K562 (cell line): Measurements from ENCODE around the gene DKC1. TPM values are rescaled to one million over a fixed set of nuclear protein-coding genes. Genes with fewer than 3 reads are reported as not detected.

Experiments used
- ATAC-seq: fragments of 200-7000 bp; cut with Tn5 transposase; 3 replicates; pipeline ENCODE4 v1.9.1; 2020; ENCODE audit warnings: moderate library complexity
- BruUV-seq: library from RNA; stranded (reverse); fragments of 400-500 nt; replicated peaks from 2 replicates; lab custom pipeline; 2021; lab: Mats Ljungman, UMichigan
- CTCF ChIA-PET: fragments of 300-600 bp; formaldehyde crosslinking; extraction: SDS; loops from one replicate; lab custom pipeline; 2021; ENCODE audit warnings: low intra/inter-chr PET ratio; lab: Yijun Ruan, JAX
- POLR2A ChIA-PET: fragments of 300-600, 350-650 bp; sonication (Branson Sonifier 250); formaldehyde crosslinking; extraction: SDS; loops from one replicate; lab custom pipeline; 2021; ENCODE audit warnings: antibody characterized with exemption, inconsistent platforms; lab: Yijun Ruan, JAX
- DNase-seq, 4 experiments: peaks; one replicate each; pipeline versions ENCODE4 v3.0.0 to v3.0.0-alpha.2; 2011 to 2018; ENCODE audit warnings: low spot score in 3 of 4, mixed read lengths in 3 of 4; ENCODE audit errors: extremely low read depth in 1 of 4
- FAIRE-seq: peaks from 2 replicates; lab custom pipeline; 2011; peaks lifted over from hg19 to GRCh38; lab: Jason Lieb, UNC
- H2AFZ ChIP-seq: 2 replicates; pipeline ENCODE4 v1.6.0; 2011; ENCODE audit warnings: low read depth, low read length, control low read depth, inconsistent platforms
- H3K27ac ChIP-seq: fragments of 200-600 bp; 3 replicates; pipeline ENCODE4 v1.8.0; 2011; ENCODE audit warnings: low read depth, mild to moderate bottlenecking, control low read depth, inconsistent platforms, low read length, moderate library complexity, mixed read lengths; ENCODE audit errors: extremely low read depth
- H3K27me3 ChIP-seq, 2 experiments: fragments of 300-600 bp in 1 of 2; 2 replicates in 1 of 2; 3 replicates in 1 of 2; pipeline versions ENCODE4 v1.6.0 to v1.8.0; 2011; ENCODE audit warnings: inconsistent platforms in 2 of 2, low read length in 2 of 2, mild to moderate bottlenecking in 1 of 2, mixed read lengths in 1 of 2, moderate library complexity in 1 of 2; ENCODE audit not compliant: control insufficient read depth in 2 of 2, insufficient read depth in 2 of 2
- H3K36me3 ChIP-seq: fragments of 300-600 bp; 3 replicates; pipeline ENCODE4 v1.8.0; 2011; ENCODE audit warnings: mild to moderate bottlenecking, low read length, inconsistent platforms; ENCODE audit not compliant: control insufficient read depth, insufficient read depth
- H3K4me1 ChIP-seq, 2 experiments: fragments of 200-600 bp in 1 of 2; replicated peaks in 1 of 2; 2 replicates in 1 of 2; 3 replicates in 1 of 2; pipeline versions ENCODE4 v1.5.1 to v1.8.0; 2011; ENCODE audit warnings: inconsistent platforms in 2 of 2, low read length in 2 of 2, mild to moderate bottlenecking in 1 of 2, mixed read lengths in 1 of 2, moderate library complexity in 1 of 2; ENCODE audit not compliant: control insufficient read depth in 2 of 2, insufficient read depth in 2 of 2
- H3K4me2 ChIP-seq: 2 replicates; pipeline ENCODE4 v1.6.1; 2011; ENCODE audit warnings: low read length, control low read depth, inconsistent platforms, mixed read lengths; ENCODE audit not compliant: insufficient read depth
- H3K4me3 ChIP-seq: fragments of 200-600 bp; sonication (generic), shearing (Covaris generic); 2 replicates; pipeline ENCODE4 v1.5.1; 2016; ENCODE audit warnings: control low read depth, inconsistent platforms
- H3K79me2 ChIP-seq: fragments of 200-600 bp; 3 replicates; pipeline ENCODE4 v1.8.0; 2011; ENCODE audit warnings: low read length, inconsistent platforms; ENCODE audit not compliant: control insufficient read depth, insufficient read depth
- H3K9ac ChIP-seq, 2 experiments: 2 replicates each; pipeline versions ENCODE4 v1.6.0 to v1.6.1; 2011; ENCODE audit warnings: low read depth in 2 of 2, low read length in 2 of 2, control low read depth in 1 of 2, inconsistent platforms in 1 of 2, mild to moderate bottlenecking in 1 of 2, mixed read lengths in 1 of 2; ENCODE audit not compliant: insufficient read depth in 1 of 2
- H3K9me1 ChIP-seq: one replicate; pipeline ENCODE4 v1.6.0; 2011; ENCODE audit warnings: inconsistent platforms, mild to moderate bottlenecking, low read length, moderate library complexity; ENCODE audit not compliant: control insufficient read depth, insufficient read depth
- H3K9me3 ChIP-seq: replicated peaks from 2 replicates; pipeline ENCODE4 v1.5.1; 2011; ENCODE audit warnings: low read depth, low read length, inconsistent platforms; ENCODE audit not compliant: control insufficient read depth, insufficient read depth
- H4K20me1 ChIP-seq: replicated peaks from 2 replicates; pipeline ENCODE4 v1.6.1; 2011; ENCODE audit warnings: low read length, inconsistent platforms, mixed read lengths; ENCODE audit not compliant: control insufficient read depth, insufficient read depth
- CBX2 ChIP-seq: fragments of 200-600 bp; sonication (generic); IDR thresholded peaks from one replicate; pipeline ENCODE4 v1.6.1; 2012; ENCODE audit warnings: mild to moderate bottlenecking, low read length, inconsistent platforms; ENCODE audit not compliant: insufficient read depth, poor library complexity, severe bottlenecking
- ILK ChIP-seq: fragments of 450-650 bp; IDR thresholded peaks from 2 replicates; pipeline ENCODE4 v1.6.1; 2016; ENCODE audit warnings: missing genetic modification characterization, low read depth, mild to moderate bottlenecking, missing compliant biosample characterization, moderate library complexity, borderline replicate concordance
- MXD1 ChIP-seq: fragments of 250-450 bp; sonication (Bioruptor Pico); IDR thresholded peaks from 2 replicates; pipeline ENCODE4 v1.8.0; 2021; ENCODE audit warnings: borderline replicate concordance, mild to moderate bottlenecking, moderate library complexity; ENCODE audit not compliant: poor library complexity, severe bottlenecking
- SNRNP70 ChIP-seq: fragments of 200-400 bp; formaldehyde crosslinking; optimal IDR thresholded peaks from 2 replicates; pipeline ENCODE3; 2017; ENCODE audit warnings: low read depth, low read length
- TAF7 ChIP-seq: fragments of 450-650 bp; IDR thresholded peaks from 2 replicates; pipeline ENCODE4 v1.6.1; 2016; ENCODE audit warnings: missing genetic modification characterization, missing compliant biosample characterization
- ZBTB26 ChIP-seq: fragments of 450-650 bp; formaldehyde crosslinking; IDR thresholded peaks from 2 replicates; pipeline ENCODE4 v1.4.0; 2022; ENCODE audit warnings: missing genetic modification characterization
- ZKSCAN1 ChIP-seq: fragments of 150-350 bp; IDR thresholded peaks from 2 replicates; pipeline ENCODE4 v1.6.1; 2016; ENCODE audit warnings: low read depth, low read length
- WGBS: fragments of 100-300 bp; shearing (Covaris generic); methylation state at CpG from one replicate; pipeline ENCODE4 v1.1.6; 2016; ENCODE audit warnings: low coverage, mixed read lengths; ENCODE audit not compliant: insufficient coverage; ENCODE audit errors: missing lambda C conversion rate; 5-methylcytosine and 5-hydroxymethylcytosine counted together
- in situ Hi-C: fragments of 300-500 bp; cut with MboI; formaldehyde crosslinking; loops from 4 replicates; pipeline ENCODE4 v1.15.0; 2018; ENCODE audit warnings: inconsistent platforms, mixed read lengths
- intact Hi-C: fragments of 100-400 bp; cut with micrococcal nuclease; formaldehyde crosslinking; loops from 2 replicates; pipeline ENCODE4 v1.14.2; 2022
- polyA plus RNA-seq, 8 experiments: library from polyadenylated mRNA; depleted of rRNA in 4 of 8; stranded (reverse) in 5 of 8; unstranded in 3 of 8; fragments of >200 nt; fragmentation: Nextera tagmentation in 2 of 8; fragmentation: Illumina TruSeq in 1 of 8; extraction: Ambion mirVana in 2 of 8; extraction: Trizol in 1 of 8; gene quantifications; 2 replicates each; pipeline versions ENCODE4 v1.2.1 to v1.2.3, GENCODE V29; 2011 to 2014; ENCODE audit warnings: inconsistent platforms in 1 of 8, missing spikeins in 1 of 8
- total RNA-seq, 7 experiments: library from RNA; depleted of rRNA in 6 of 7; stranded (reverse); fragments of >200 nt in 6 of 7; fragmentation: Illumina TruSeq in 2 of 7; extraction: Trizol in 2 of 7; gene quantifications; 2 replicates each; pipeline versions ENCODE4 v1.2.1 to v1.2.3, GENCODE V29; 2011 to 2021; ENCODE audit warnings: low replicate concordance in 1 of 7
- TF ChIP-seq, protein P1 (sequence below): fragments of 250-450 bp; sonication (Bioruptor Pico); IDR thresholded peaks from 2 replicates; pipeline ENCODE4 v1.8.0; 2022; ENCODE audit warnings: moderate library complexity, mild to moderate bottlenecking, inconsistent platforms
- TF ChIP-seq, protein P2 (sequence below): fragments of 250-450 bp; sonication (Bioruptor Pico); IDR thresholded peaks from 2 replicates; pipeline ENCODE4 v1.4.0; 2020; ENCODE audit warnings: mild to moderate bottlenecking, moderate library complexity, borderline replicate concordance

The DKC1 gene
- total and polyA plus RNA-seq, 9 of the 15 experiments (the other 6 are each of a cell fraction or from before 2014, with no cell fraction given): 205 to 313 (median 219) TPM

- TF ChIP-seq ZBTB26 (CRISPR knock-in tag) (no peak), CBX2 (no peak), ILK (no peak)
Measured at GRCh38 chrX:154818916-154819770, 56.5 kb downstream of the DKC1 start (continued).

DNA sequence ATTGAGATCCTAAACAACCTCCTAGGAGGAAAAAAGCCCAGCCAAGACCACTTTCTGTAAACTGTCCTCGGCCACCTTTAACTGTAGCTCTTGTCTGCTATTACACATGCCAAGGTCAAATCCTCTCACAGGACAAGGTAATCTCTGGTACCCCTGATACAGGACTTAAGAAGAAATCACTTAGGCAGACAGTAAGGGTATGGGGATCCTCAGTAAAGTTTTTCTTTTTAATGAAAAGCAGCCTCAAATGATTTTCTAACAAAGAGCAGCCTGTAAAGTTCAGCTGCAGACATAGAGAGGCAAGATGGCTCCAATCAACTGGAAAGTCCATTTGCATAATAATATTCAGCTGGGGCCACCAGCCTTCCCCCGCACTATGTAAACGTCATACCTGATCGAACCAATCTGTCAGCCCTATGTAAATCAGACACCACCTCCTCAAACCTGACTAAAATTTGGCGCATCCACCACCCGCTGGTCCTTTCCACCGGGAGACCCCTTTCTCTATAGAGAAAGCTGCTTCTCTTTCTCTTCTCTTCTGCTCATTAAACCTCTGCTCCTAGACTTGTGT lies 57.2 kb downstream of the DKC1 start:
- H4K20me1 ChIP-seq: no peaks in the 10 kb centered on the region
- BruUV-seq: no TSS peak
- no peaks in the 10 kb centered on the region for H3K9me1 ChIP-seq
- intact Hi-C loops (loop anchor here (2.0 to 5.0 kb wide), 3 partner anchors 17 to 448 kb away; partner anchors contain the start of genes DKC1 and FLNA), in situ Hi-C loops (no loop called here)
- peak overlapping the region; percentile 97 for H3K27ac ChIP-seq
- POLR2A ChIA-PET: interaction anchor here (0.8 to 3.5 kb wide), 9 partner anchors 10 to 42 kb away, joined by 3 to 23 read pairs (median 4); partner anchors contain the start of genes MPP1 and SMIM9
- H3K9ac ChIP-seq: peak overlapping the region; percentile 54 to 77; a peak in 2 of 4 replicates
- CTCF ChIA-PET: no interaction called here
- H2AFZ ChIP-seq: peak overlapping the region; percentile 79
- DNase-seq (peak in 2 of 4 experiments; percentile 44 to 83), ATAC-seq (peak; percentile 73), FAIRE-seq (no peak)
- WGBS: 0% methylated on average over 7 of the region's 7 CpGs
- no peaks in the 10 kb centered on the region for H3K9me3 ChIP-seq
- no peak overlapping the region; the same call in 1 of the 2 replicates for H3K4me3 ChIP-seq
- peak overlapping the region; percentile 85 for H3K4me2 ChIP-seq
- H3K36me3 ChIP-seq: no peaks in the 10 kb centered on the region
- peaks cover 22 to 37% of the 10 kb centered on the region in 2 experiments; a peak in 4 of 5 replicates for H3K4me1 ChIP-seq
- H3K27me3 ChIP-seq: no peaks in the 10 kb centered on the region
- peaks cover 9% of the 10 kb centered on the region; the same call in 1 of the 3 replicates for H3K79me2 ChIP-seq
- TF ChIP-seq MXD1 (CRISPR knock-in tag) (no peak), ZKSCAN1 (no peak), TAF7 (no peak), SNRNP70 (no peak)
- TF ChIP-seq, protein P1, sequence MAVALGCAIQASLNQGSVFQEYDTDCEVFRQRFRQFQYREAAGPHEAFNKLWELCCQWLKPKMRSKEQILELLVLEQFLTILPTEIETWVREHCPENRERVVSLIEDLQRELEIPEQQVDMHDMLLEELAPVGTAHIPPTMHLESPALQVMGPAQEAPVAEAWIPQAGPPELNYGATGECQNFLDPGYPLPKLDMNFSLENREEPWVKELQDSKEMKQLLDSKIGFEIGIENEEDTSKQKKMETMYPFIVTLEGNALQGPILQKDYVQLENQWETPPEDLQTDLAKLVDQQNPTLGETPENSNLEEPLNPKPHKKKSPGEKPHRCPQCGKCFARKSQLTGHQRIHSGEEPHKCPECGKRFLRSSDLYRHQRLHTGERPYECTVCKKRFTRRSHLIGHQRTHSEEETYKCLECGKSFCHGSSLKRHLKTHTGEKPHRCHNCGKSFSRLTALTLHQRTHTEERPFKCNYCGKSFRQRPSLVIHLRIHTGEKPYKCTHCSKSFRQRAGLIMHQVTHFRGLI: no peak
- TF ChIP-seq, protein P2, sequence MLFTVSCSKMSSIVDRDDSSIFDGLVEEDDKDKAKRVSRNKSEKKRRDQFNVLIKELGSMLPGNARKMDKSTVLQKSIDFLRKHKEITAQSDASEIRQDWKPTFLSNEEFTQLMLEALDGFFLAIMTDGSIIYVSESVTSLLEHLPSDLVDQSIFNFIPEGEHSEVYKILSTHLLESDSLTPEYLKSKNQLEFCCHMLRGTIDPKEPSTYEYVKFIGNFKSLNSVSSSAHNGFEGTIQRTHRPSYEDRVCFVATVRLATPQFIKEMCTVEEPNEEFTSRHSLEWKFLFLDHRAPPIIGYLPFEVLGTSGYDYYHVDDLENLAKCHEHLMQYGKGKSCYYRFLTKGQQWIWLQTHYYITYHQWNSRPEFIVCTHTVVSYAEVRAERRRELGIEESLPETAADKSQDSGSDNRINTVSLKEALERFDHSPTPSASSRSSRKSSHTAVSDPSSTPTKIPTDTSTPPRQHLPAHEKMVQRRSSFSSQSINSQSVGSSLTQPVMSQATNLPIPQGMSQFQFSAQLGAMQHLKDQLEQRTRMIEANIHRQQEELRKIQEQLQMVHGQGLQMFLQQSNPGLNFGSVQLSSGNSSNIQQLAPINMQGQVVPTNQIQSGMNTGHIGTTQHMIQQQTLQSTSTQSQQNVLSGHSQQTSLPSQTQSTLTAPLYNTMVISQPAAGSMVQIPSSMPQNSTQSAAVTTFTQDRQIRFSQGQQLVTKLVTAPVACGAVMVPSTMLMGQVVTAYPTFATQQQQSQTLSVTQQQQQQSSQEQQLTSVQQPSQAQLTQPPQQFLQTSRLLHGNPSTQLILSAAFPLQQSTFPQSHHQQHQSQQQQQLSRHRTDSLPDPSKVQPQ (CRISPR knock-in tag): no peak
